WTC11 (cell line): ENCODE measurements around the gene SLC22A9. TPM values are rescaled to one million over a fixed set of nuclear protein-coding genes. Genes with fewer than 3 reads are reported as not detected.

Source experiments
- ATAC-seq: fragments of 200-7000 bp; cut with Tn5 transposase; 2 replicates; pipeline ENCODE4 v1.10.0; 2021; ENCODE audit warnings: mild to moderate bottlenecking, moderate library complexity
- CTCF ChIA-PET: fragments of 300-600 bp; sonication (Branson Sonifier 250); formaldehyde crosslinking; loops from one replicate; lab custom pipeline; 2021; ENCODE audit warnings: antibody characterized with exemption; lab: Charles Lee
- POLR2A ChIA-PET: fragments of 350-600 bp; sonication (Branson Sonifier 250); formaldehyde crosslinking; loops from one replicate; lab custom pipeline; 2021; ENCODE audit warnings: antibody characterized with exemption; lab: Charles Lee
- DNase-seq: peaks from one replicate; pipeline ENCODE4 v3.0.0; 2021; ENCODE audit warnings: low spot score
- H3K27ac Mint-ChIP-seq: 2 replicates; pipeline ENCODE4 v1.8.0; 2021; ENCODE audit warnings: mixed read lengths
- H3K27me3 Mint-ChIP-seq: 2 replicates; pipeline ENCODE4 v1.8.0; 2021; ENCODE audit warnings: low read depth, mild to moderate bottlenecking, moderate library complexity, mixed read lengths
- H3K36me3 Mint-ChIP-seq: 2 replicates; pipeline ENCODE4 v1.8.0; 2021; ENCODE audit warnings: mixed read lengths
- H3K4me1 Mint-ChIP-seq: 2 replicates; pipeline ENCODE4 v1.8.0; 2022; ENCODE audit warnings: mixed read lengths
- H3K4me3 Mint-ChIP-seq: 2 replicates; pipeline ENCODE4 v1.8.0; 2021; ENCODE audit warnings: mild to moderate bottlenecking, moderate library complexity, mixed read lengths
- H3K9me3 Mint-ChIP-seq: 2 replicates; pipeline ENCODE4 v1.8.0; 2021; ENCODE audit warnings: mixed read lengths
- AR ChIP-seq: fragments of 250-450 bp; sonication (Bioruptor Pico); IDR thresholded peaks from 2 replicates; pipeline ENCODE4 v1.9.0; 2021; ENCODE audit warnings: mild to moderate bottlenecking
- E2F5 ChIP-seq: sonication (generic); formaldehyde crosslinking; IDR thresholded peaks from 2 replicates; pipeline ENCODE4 v1.8.1; 2022; ENCODE audit warnings: mild to moderate bottlenecking, moderate library complexity, missing genetic modification reagents
- ELF4 ChIP-seq: sonication (generic); formaldehyde crosslinking; IDR thresholded peaks from 2 replicates; pipeline ENCODE4 v1.8.1; 2022; ENCODE audit warnings: low read depth, mild to moderate bottlenecking, moderate library complexity, missing genetic modification reagents
- ERG ChIP-seq: fragments of 250-450 bp; sonication (Bioruptor Pico); IDR thresholded peaks from 2 replicates; pipeline ENCODE4 v1.8.0; 2021; ENCODE audit warnings: mild to moderate bottlenecking
- ESRRA ChIP-seq: sonication (generic); formaldehyde crosslinking; IDR thresholded peaks from 2 replicates; pipeline ENCODE4 v1.8.1; 2022; ENCODE audit warnings: mild to moderate bottlenecking, missing genetic modification reagents, borderline replicate concordance
- FOXP4 ChIP-seq: sonication (generic); formaldehyde crosslinking; IDR thresholded peaks from 2 replicates; pipeline ENCODE4 v1.8.0; 2022; ENCODE audit warnings: mild to moderate bottlenecking, missing genetic modification reagents
- GABPB1 ChIP-seq: sonication (generic); formaldehyde crosslinking; IDR thresholded peaks from 2 replicates; pipeline ENCODE4 v1.8.1; 2023; ENCODE audit warnings: mild to moderate bottlenecking, missing genetic modification reagents
- IRF1 ChIP-seq: sonication (generic); formaldehyde crosslinking; IDR thresholded peaks from 2 replicates; pipeline ENCODE4 v1.8.0; 2023; ENCODE audit warnings: missing genetic modification reagents
- JAZF1 ChIP-seq: fragments of 250-450 bp; sonication (Bioruptor Pico); IDR thresholded peaks from 2 replicates; pipeline ENCODE4 v1.9.0; 2021; ENCODE audit warnings: moderate library complexity, mild to moderate bottlenecking, inconsistent platforms
- KAT7 ChIP-seq: sonication (generic); formaldehyde crosslinking; IDR thresholded peaks from 2 replicates; pipeline ENCODE4 v1.8.1; 2023; ENCODE audit warnings: missing genetic modification reagents, mild to moderate bottlenecking, borderline replicate concordance
- NFYB ChIP-seq: sonication (generic); formaldehyde crosslinking; conservative IDR thresholded peaks from 2 replicates; pipeline ENCODE4 v1.8.0; 2022; ENCODE audit warnings: low read depth, missing genetic modification reagents
- NR2C2 ChIP-seq: sonication (generic); formaldehyde crosslinking; IDR thresholded peaks from 2 replicates; pipeline ENCODE4 v1.8.0; 2022; ENCODE audit warnings: mild to moderate bottlenecking, missing genetic modification reagents
- SMAD4 ChIP-seq: sonication (generic); formaldehyde crosslinking; IDR thresholded peaks from 2 replicates; pipeline ENCODE4 v1.8.0; 2022; ENCODE audit warnings: mild to moderate bottlenecking, missing genetic modification reagents
- SP1 ChIP-seq: sonication (generic); formaldehyde crosslinking; conservative IDR thresholded peaks from 2 replicates; pipeline ENCODE4 v1.8.1; 2022; ENCODE audit warnings: missing genetic modification reagents
- STAT6 ChIP-seq: sonication (generic); formaldehyde crosslinking; conservative IDR thresholded peaks from 2 replicates; pipeline ENCODE4 v1.8.1; 2023; ENCODE audit warnings: mild to moderate bottlenecking, low read depth, missing genetic modification reagents, moderate library complexity
- TEAD1 ChIP-seq: sonication (generic); formaldehyde crosslinking; IDR thresholded peaks from 2 replicates; pipeline ENCODE4 v1.8.0; 2022; ENCODE audit warnings: mild to moderate bottlenecking, missing genetic modification reagents
- USF1 ChIP-seq: sonication (generic); formaldehyde crosslinking; IDR thresholded peaks from 2 replicates; pipeline ENCODE4 v1.8.0; 2022; ENCODE audit warnings: mild to moderate bottlenecking, missing genetic modification reagents
- ZMAT4 ChIP-seq: fragments of 250-450 bp; sonication (Bioruptor Pico); IDR thresholded peaks from 2 replicates; pipeline ENCODE4 v1.9.0; 2021; ENCODE audit warnings: mild to moderate bottlenecking
- ZNF219 ChIP-seq: sonication (generic); formaldehyde crosslinking; IDR thresholded peaks from 2 replicates; pipeline ENCODE4 v1.8.0; 2023; ENCODE audit warnings: missing genetic modification reagents, mild to moderate bottlenecking, borderline replicate concordance
- total RNA-seq: library from RNA; stranded (reverse); gene quantifications from 3 replicates; pipeline ENCODE4 v1.2.3, GENCODE V29; 2021

Gene SLC22A9
- total RNA-seq, 1 experiment from 2014 or later: not detected

GRCh38 chr11:63371396-63371795 lies 1.8 kb downstream of the SLC22A9 start:
- peaks cover 7% of the 10 kb centered on the region for H3K9me3 Mint-ChIP-seq
- peaks cover 3% of the 10 kb centered on the region; the same call in 1 of the 2 replicates for H3K36me3 Mint-ChIP-seq
- no peaks in the 10 kb centered on the region for H3K4me1 Mint-ChIP-seq
- ChIA-PET CTCF (no interaction called here), POLR2A (no interaction called here)
- H3K27me3 Mint-ChIP-seq: peaks cover 9% of the 10 kb centered on the region
- TF ChIP-seq ZMAT4 (CRISPR knock-in tag) (no peak), KAT7 (CRISPR knock-in tag) (no peak), JAZF1 (CRISPR knock-in tag) (no peak), ZNF219 (no peak), AR (CRISPR knock-in tag) (no peak), ERG (CRISPR knock-in tag) (no peak), NR2C2 (CRISPR knock-in tag) (no peak), NFYB (no peak), SP1 (CRISPR knock-in tag) (no peak), SMAD4 (CRISPR knock-in tag) (no peak), IRF1 (CRISPR knock-in tag) (no peak), ELF4 (CRISPR knock-in tag) (no peak), GABPB1 (CRISPR knock-in tag) (no peak), USF1 (CRISPR knock-in tag) (no peak)
- no peak overlapping the region for H3K4me3 Mint-ChIP-seq
- no peak for ATAC-seq
- DNase-seq: no peak
- no peak overlapping the region for H3K27ac Mint-ChIP-seq

GRCh38 chr11:63375434-63375833 lies 5.8 kb downstream of the SLC22A9 start:
- ChIA-PET CTCF (no interaction called here), POLR2A (no interaction called here)
- ATAC-seq (no peak), DNase-seq (no peak)
- Mint-ChIP-seq H3K27ac (no peak overlapping the region), H3K27me3 (peaks cover 9% of the 10 kb centered on the region), H3K9me3 (no peaks in the 10 kb centered on the region), H3K4me1 (no peaks in the 10 kb centered on the region), H3K36me3 (no peaks in the 10 kb centered on the region), H3K4me3 (no peak overlapping the region)
- no peak for TF ChIP-seq FOXP4 (CRISPR knock-in tag)
- no peak for TF ChIP-seq STAT6 (CRISPR knock-in tag)
- no peak for TF ChIP-seq E2F5
- no peak for TF ChIP-seq TEAD1
- TF ChIP-seq ESRRA (CRISPR knock-in tag): no peak
